Gastrocnemius medialis (tissue), 4 donors: Measurements from ENCODE around the gene MTF2.

ENCODE experiments used
- CTCF ChIP-seq, 5 experiments: fragments of 450-650 bp in 3 of 5; fragments of 200-600 bp in 2 of 5; sonication (generic) in 2 of 5; IDR thresholded peaks in 4 of 5; conservative IDR thresholded peaks in 1 of 5; 1 replicate in 4 of 5; 2 replicates in 1 of 5; pipeline ENCODE4 v1.5.1; 2016 to 2019; ENCODE audit warnings: antibody characterized with exemption in 5 of 5, mild to moderate bottlenecking in 3 of 5, moderate library complexity in 3 of 5
- POLR2A ChIP-seq, 2 donors: fragments of 450-650 bp; IDR thresholded peaks; one replicate each; pipeline ENCODE4 v1.6.1; 2017; ENCODE audit warnings: antibody characterized with exemption in 2 of 2, mild to moderate bottlenecking in 2 of 2, moderate library complexity in 2 of 2

DNA sequence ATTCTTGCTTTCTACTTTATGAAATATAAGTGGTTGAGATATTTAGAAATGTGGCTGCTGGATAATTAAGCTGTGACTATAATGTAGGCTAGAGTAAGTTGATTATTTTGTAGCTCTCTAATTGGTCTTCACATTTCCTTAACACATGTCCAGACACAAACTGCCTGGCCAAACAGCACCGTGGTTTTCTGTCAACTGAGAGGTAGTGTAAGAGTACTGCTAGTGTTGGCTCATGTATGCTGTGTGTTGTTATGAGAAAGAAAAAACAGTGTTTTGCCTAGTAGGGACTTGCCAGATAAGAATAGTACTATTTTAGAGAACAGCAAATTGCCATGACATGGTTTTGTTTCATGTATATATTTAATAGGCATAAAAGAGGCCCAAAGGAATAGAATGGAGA, 64.1 kb downstream of the MTF2 start:
- TF ChIP-seq CTCF (IDR thresholded peaks at IDR 0.05 in 4 of 5, conservative IDR thresholded peaks at IDR 0.05 in 1 of 5) (no peak), POLR2A (IDR thresholded peaks at IDR 0.05) (no peak)
